GM18498 (cell line): ENCODE data around the gene FBF1.

Experiments
- ATAC-seq: cut with Tn5 transposase; IDR thresholded peaks from one replicate; pipeline ENCODE4 v1.9.1; 2021; ENCODE audit warnings: mild to moderate bottlenecking, moderate library complexity; ENCODE audit not compliant: unreplicated experiment

Gene FBF1

DNA sequence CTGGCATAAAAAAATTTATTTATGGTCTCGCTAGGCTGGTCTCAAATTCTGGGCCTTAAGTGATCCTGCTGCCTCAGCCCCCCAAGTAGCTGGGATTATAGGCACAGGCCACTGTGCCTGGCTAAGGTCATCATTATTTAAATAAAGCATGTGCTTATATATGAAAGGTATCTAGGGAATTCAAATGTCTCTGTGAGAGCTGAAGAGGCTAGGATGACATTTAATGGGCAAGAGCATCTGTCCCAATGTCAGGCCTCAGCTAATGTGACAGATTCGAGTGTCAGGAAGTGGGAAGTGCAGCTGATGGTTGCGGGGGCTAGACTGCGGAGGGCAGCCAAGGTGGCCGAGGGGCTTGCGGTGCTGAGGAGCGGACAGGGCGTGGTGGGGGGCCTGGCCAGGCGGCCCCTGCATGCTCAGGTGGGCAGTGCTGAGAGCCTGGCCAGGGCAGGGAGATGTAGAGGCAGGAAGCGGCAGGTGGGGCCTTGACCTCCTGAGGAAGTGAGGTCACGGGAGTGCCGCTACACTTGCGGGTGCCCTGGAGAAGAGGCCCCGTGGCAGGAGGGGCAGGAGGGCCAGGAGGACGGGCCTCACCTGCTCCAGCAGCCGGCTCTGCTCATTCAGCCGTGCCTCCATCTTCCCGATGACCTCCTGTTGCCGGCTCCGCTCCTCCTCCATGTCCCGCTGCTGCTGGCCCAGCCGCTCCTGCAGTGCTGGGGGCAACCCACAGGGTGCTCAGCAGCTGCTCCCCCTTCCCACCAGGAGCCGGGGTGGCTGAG lies 23.5 kb downstream of the FBF1 start:
- no peak for ATAC-seq

DNA sequence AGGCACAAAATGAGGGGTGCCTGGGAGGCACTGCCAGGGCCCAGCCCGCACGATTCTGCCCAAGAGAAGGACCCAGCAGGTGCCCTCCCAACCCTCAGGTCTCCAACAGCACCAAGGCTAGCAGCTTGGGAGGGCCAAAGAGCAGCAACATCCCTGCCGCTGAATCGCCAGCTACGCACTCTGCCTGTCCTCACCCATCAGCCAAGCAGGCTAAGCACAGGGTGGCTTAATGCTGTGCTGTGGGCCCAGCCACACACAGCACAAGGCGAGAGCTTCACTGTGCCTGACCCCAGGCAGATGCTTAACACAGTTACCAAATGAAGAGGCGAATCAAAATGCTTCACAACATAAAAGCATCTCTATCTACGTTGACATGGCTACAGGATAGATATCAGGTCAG lies 25.6 kb downstream of the FBF1 start:
- ATAC-seq = no peak

DNA sequence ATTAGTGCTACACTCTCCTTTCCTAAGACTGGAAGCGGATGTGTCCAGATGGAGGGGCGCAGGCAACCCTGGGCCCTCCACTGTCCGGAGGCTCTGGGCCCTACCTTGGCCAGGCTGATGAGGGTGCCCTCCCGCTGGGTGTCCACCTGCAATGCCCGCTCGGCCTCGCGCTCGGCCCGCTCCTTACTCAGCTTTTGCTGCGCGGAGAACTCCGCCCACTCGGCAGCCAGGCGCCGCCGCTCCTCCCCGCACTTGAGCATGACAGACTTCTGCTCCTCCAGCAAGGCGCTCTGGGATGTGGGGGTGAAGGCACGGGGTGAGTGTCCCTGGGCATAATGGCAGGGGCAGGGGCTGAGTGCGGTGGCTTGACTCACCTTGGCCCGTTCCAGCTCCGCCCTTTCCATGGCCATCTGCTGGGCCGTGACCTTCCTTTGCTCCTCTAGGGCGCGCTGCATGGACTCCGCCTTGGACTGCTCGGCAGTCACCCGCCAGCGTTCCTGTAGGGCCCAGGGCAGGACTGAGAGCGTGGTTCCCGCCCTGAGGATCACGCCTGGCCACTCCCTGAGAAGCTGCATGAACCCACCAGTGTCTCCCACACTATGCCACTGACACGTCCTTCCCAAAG lies 26.1 kb downstream of the FBF1 start:
- no peak for ATAC-seq

DNA sequence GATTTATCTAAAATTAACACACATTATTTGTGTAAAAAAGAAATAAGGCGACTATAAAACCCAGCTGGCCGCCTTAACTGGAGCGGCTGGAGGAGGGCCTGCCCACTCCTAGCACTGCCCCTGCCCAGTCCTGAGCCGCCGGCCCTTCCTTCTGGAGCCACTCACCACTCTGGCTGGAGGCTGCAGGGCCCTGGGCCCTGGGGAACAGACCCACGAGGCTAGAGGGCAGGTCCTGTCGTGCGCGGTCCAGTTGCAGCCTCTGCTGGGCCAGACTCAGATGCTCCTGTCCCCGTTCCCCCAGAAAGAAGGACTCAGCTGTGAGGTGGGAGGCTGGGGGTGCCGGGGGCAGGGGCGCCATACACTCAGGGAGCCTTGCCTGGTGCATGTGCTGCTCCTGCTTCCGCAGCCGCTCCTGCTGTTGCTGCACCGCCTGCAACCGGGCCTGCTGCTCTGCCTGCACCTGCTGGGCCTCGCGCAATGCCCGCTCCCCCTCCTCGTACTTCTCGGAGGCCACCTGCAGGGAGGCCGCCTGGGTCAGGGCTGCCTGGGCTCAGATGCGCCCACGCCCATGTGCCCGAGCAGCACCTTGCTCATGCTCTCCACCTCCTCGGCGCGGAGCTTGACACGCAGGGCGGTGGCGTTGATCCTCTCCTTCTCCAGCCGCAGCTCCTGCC lies 27.2 kb downstream of the FBF1 start:
- ATAC-seq = no peak

DNA sequence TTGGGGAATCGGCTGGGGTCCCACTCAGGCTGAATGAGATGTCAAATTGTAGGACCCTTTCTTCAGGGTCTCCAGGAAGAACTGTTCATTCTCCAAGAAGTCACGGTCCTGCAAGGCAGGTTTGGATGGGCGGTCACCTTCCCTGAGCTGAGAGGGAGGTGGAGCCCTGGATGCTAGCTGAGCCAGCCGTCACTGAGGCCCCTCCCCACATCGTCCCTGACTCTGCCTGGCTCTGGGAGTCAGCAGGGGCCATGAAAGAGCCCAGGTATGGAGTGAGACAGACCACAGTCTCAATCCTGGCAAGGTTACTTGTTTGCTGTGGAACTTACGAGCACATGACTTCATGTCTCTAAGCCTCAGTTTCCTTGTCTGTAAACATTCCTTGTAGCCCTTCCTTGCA lies 30.1 kb downstream of the FBF1 start:
- ATAC-seq = no peak

DNA sequence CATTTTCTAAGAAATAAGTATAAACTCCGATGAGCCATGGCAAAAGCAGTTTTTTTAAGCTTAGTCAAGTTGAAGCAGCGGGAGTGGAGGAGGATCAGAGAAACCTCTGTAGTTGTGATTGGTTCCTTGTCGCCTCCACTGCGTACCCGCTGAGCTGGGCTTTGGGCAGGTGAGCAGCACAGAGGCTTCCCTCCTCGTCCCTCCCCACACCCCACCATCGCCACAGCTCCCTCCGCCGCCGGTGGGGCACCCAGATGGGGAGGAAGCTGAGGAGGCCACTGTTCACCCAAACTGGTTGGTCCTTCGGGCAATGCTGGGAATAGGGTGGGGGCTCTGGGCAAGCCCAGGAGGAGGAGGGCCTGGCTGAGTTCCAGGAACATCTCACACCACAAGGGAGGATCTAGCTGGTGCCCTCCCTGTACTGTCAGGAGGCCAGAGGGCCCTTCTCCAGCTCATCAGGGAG lies 31.0 kb downstream of the FBF1 start:
- ATAC-seq = no peak

DNA sequence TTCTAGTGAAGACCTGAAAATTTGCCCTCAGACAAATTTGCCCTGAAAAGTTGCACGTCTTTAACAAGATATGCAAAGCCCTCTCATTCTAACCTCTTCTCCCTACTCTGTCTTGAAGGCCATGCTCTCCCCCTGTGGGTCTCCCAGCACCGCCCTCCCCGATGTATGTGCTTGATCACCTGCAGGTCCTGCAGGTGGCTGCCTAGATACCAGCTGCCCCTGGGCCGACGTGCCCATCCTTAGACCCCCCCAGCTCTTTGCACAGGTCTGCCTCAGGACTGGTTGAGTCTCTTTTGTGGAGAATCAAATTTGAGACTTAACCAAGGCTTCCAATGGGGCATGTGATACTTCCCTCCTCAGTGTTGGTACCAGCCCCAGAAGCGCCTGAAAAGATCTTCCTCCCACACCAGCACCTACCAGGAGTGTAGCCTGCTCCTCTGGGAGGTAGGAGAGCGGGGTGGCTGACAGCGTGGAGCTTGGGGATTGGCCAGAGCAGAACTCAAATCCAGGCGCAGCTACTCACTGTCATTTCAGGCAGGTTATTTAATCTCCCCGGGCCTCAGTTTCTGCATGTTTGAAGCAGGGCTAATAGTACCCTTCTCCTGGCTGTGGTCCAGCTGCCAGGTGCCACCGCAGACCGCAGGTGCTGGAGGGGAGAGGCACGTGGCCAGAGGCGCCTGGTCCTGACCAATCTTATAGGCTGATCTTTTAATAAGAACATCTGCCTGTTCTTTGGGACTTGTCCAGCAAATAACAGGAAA lies 31.6 kb downstream of the FBF1 start:
- ATAC-seq = no peak

DNA sequence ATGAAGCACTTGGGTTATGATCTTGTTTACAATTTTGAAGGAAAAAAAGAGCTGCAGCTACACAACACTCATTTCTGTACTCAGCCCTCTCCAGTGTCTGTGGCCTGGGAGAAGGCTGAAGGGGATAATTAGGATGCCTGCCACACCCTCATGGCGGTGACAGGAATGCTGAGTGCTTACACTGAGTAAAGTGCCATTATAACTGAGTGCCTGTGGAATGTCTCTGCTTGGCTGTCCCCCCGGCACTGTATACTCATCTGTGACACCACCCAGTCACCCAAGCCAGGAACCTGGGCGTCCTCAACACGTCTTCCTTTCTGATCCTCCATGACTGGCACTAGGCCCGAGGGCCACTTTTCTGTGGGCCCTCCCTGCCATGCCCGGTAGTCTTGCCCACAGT lies 32.6 kb downstream of the FBF1 start:
- ATAC-seq = no peak

DNA sequence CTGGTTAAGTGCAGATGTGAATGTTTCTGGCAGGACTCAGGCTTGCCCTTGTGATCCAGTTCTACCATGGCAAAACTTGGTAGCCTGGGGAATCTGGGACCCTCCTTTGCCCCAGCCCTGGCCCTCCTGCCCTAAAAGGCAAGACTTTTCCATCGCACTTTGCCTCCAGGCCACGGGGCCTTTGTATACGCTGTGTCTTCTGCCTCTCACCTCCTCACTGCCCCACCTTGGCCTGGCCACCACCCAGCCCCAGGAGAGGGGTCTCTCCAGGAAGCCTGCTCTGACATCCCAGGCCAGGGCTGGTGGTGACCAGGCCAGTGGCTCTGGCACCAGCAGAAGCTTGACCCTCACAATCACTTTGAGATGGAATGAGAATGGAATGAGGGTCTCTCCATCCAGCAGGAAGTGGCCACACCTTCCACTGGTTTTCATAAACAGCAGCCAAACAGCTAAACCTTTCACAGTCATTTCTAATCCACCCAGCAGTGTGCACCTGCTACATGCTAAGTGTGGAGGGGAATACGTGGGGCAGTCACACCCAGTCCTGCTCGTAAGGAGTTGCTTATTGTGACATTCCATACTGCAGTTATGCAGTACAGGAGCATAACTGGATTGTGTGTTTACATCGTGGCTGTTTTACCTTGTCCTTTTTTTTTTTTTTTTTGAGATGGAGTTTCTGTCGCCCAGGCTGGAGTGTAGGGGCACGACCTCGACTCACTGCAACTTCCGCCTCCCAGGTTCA lies 34.5 kb downstream of the FBF1 start:
- ATAC-seq = no peak

DNA sequence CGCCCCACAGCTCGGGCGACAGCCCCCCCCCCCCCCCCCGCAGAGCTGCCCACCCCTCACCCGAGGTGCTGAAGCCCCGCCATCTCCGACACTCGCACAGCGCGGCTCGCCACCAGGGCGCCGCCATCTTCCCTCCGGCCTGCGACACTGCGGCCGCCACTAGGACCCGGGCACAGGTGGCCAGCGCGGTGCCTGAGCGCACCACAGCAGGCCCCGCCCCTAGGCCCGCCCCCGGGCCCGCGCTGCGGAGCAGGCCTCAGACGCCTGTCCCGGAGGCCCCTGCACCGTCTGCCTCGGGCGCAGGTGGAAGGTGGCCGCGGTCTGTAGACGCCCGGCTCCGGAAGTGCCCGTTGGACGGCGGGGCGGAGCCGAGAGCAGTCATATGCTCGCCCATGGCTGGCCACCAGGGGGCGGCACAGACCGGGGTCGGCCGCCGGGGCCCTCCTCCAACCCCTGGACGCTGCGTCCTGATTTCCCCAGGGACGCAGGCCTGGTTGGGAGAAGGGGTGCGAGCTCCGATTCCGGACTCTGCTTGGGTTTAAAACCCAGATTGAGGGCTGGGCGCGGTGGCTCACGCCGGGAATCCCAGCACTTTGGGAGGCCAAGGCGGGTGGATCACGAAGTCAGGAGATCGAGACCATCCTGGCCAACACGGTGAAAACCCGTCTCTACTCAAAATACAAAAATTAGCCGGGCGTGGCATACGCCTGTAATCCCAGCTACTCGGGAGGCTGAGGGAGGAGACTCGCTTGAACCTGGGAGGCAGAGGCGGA lies 35.9 kb downstream of the FBF1 start, which contains the start of gene MRPL38:
MRPL38 (minus strand) TSS at position 136 of the 773 bp plus-strand sequence; CDS start at position 127, 9 bp downstream.
- peak; percentile 94 for ATAC-seq

DNA sequence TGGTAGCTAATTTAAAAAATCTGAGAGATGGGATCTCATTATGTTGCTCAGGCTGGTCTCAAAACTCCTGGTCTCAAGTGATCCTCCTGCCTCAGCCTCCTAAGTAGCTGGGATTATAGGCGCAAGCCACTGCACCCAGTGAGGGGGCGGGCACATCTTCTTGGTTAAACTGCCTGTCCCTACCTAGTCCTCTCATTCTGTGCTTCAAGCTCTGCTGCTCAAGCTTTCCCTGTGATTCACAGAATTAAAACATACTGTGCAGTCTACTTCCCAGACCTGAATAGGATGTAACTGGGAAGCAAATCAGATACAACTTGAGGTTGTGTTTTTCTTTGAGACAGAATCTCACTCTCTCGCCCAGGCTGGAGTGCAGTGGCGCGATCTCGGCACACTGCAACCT lies 38.4 kb downstream of the FBF1 start:
- ATAC-seq = no peak

DNA sequence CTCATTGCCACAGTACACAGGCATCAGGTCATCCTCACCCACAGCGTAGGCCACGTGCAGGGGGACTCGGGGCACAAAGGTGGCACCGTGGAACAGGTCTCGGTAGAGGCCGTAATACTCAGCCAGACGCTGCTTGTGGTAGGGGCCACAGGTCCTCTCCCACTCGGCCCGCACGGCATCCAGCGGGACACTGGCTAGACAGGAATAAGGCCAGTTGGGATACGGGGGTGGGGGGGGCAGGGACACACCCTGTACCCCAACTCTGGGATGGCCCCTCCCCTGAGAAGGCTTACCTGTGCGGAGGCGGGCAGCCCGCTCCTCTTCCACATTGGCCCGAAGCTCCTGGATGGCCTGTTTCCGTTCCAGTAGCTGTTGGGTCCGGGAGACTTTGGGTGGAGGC lies 39.1 kb downstream of the FBF1 start:
- ATAC-seq = no peak

DNA sequence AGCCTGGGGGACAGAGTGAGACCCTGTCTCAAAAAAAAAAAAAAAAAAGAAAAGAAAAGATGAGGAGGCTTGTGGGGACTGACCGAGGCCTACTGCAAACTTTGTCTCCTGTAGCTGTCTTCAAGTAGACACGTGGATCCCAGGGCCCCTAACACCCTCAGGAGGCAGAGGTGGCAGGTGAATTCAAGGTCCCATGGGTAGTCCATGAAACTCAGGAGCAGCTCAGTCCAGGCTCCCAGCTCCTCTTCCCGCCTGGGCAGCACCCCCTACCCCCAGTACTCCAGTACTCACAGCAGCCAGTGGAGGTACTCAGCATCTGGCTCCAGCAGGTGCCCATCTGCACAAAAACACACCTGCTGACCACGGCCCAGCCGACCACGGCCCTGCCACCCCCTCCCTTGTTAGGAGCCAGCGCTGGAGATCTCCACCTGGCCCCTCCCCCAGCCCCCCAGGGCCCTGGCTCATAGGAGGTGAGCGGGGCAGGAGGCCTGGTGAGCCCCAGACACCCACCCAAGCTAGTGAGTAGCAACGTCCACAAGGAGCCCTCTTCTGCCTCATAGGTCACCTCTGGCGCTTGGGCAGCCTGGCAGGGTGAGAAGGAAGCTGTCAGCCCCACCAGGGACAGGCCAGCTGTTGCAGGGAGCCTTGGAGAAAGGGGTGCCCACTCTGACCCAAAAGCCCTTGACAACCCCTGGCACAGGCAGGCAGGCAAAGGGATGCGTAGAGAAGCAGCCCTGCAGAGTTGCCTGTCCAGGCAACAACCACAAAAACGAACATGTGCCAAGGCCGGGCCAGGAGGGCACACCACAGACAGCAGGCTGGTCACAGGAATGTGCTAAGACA lies 39.9 kb downstream of the FBF1 start:
- ATAC-seq = no peak

DNA sequence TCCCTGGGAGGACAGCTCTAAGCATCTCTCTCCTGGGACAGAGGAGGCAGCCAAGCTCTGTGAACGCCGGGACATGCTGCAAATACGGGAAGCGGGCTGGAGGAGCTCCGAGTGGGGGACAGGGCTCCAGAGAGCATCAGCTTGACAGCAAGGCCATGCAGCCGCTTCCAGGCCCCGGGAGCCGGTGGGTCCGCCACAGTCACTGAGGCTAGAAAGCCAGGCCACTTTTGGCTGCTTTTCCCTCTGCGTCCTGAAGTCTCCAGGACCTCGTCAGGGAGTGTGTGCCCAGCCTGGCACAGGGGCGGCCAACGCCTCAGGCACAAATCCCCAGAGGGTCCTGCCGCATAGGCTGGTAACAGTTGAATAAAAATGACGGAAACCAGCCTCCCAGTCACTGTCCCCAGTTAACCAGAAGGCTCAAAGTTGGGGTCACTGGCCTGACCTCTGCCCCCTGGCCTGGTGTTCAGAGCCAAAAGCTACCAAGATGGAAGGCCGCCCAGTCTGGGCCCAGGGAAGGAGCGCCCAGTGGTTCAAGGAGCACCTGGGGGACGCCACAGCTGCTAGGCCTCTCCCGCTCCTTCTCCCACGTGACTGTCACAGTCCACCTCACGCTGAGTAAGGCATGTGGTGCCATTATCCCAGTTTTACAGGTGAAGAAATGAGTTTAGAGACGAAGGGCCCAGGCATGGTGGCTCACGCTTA lies 40.9 kb downstream of the FBF1 start:
- ATAC-seq = no peak

DNA sequence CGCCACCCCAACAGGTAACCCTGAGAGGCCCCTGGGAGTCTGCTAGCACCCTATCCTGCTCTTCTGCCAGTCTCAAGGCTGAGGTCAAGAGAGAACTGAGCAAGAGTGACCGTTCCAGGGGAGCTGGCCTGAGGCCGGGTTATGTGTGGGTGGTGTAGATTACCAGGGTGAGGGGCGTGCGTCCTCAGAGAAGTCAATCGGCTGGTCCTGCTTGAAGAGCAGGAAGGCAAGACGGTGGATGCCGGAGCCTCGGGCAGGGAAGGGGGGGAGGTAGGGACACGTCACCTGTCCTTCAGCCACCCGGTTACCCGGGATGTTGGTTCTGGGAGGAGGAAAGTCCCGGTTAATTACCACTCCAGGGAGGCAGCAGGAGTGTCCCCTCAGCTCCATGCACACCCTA lies 41.5 kb downstream of the FBF1 start:
- no peak for ATAC-seq

DNA sequence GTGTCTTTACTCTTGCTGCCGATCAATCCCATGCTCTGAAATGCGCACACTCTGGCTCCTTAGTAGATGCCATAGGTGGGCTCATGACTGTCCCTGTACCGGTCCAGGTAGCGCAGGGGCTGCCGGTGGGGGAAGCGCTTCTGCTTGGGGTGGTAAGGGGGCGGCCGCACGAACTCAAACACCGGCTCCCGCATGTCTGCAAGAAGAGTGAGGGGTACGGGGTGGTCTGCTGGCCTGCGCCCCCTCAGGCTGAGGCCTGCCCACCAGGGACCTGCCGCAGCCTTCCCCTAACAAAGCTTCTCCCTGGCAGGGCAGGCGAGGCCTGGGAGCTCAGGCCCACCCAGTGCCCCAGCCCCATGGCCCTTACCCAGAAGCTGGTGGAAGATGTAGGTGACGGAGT lies 42.1 kb downstream of the FBF1 start:
- no peak for ATAC-seq

DNA sequence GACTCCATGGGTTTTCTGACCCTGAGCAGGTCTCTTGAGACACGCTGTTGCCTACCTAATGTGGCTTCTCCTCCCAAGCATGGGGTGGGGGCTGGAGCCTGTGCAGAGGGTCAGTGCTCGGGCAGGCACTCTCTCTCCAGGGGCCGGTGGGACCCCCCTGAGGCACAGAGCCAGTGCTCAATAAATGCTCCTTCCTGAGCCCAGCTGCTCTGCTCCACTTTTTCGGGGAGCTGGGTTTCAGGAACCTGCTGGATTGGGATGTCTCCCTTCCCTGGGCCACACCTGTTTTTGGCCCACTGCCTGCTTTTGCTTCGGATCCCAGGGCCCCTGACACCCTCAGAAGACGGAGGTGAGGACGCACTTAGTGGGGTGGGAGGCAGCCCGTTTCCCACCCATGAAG lies 42.8 kb downstream of the FBF1 start:
- no peak for ATAC-seq
